Adrenal gland (tissue), 12 donors: Measurements from ENCODE around the gene THTPA. TPM values are rescaled to one million over a fixed set of nuclear protein-coding genes. Genes with fewer than 3 reads are reported as not detected.
A peak's percentile ranks its signal among the peaks of the same experiment; 100 is the strongest.

Experiments
- DNase-seq, 7 donors: peaks; one replicate each; pipeline ENCODE4 v3.0.0-alpha.2; 2019 to 2020
- H3K27ac ChIP-seq, 5 donors: fragments of 200-600 bp; sonication (generic) in 4 of 5; 1 replicate in 3 of 5; 2 replicates in 2 of 5; pipeline versions ENCODE4 v1.5.1 to v1.8.0; 2016 to 2020; ENCODE audit warnings: mild to moderate bottlenecking in 1 of 5
- H3K27me3 ChIP-seq: fragments of 200-600 bp; 2 replicates; pipeline ENCODE4 v1.8.0; 2021
- H3K36me3 ChIP-seq, 2 donors: fragments of 200-600 bp; replicated peaks in 1 of 2; 1 replicate in 1 of 2; 2 replicates in 1 of 2; pipeline versions ENCODE4 v1.5.1 to v1.8.0; 2018 to 2022
- H3K4me1 ChIP-seq, 2 donors: fragments of 200-600 bp; replicated peaks in 1 of 2; 1 replicate in 1 of 2; 2 replicates in 1 of 2; pipeline versions ENCODE4 v1.5.1 to v1.8.0; 2018 to 2021
- H3K4me3 ChIP-seq, 4 donors: fragments of 200-600 bp; sonication (generic) in 3 of 4; one replicate each; pipeline ENCODE4 v1.5.1; 2016 to 2018
- H3K9me3 ChIP-seq, 3 donors: fragments of 200-600 bp; sonication (generic) in 1 of 3; replicated peaks in 1 of 3; 1 replicate in 2 of 3; 2 replicates in 1 of 3; pipeline versions ENCODE4 v1.5.1 to v1.8.0; 2016 to 2021
- CTCF ChIP-seq, 6 experiments: fragments of 450-650 bp in 4 of 6; fragments of 200-600 bp in 2 of 6; sonication (generic) in 1 of 6; IDR thresholded peaks; 1 replicate in 5 of 6; 2 replicates in 1 of 6; pipeline versions ENCODE4 v1.5.1 to v1.8.0; 2016 to 2021; ENCODE audit warnings: antibody characterized with exemption in 6 of 6, mild to moderate bottlenecking in 2 of 6, moderate library complexity in 1 of 6
- POLR2A ChIP-seq, 2 donors: fragments of 450-650 bp; IDR thresholded peaks; one replicate each; pipeline ENCODE4 v1.6.1; 2017; ENCODE audit warnings: antibody characterized with exemption in 2 of 2, mild to moderate bottlenecking in 2 of 2, moderate library complexity in 1 of 2
- WGBS, 4 donors: extraction: QIAGEN DNeasy Blood & Tissue Kit in 2 of 4; methylation state at CpG; one replicate each; pipeline versions ENCODE4 v1.1.5 to v1.1.7; 2013 to 2017; 5-methylcytosine and 5-hydroxymethylcytosine counted together
- intact Hi-C, 2 donors: fragments of 100-400 bp; cut with DNase I; formaldehyde crosslinking; loops; one replicate each; pipeline versions ENCODE4 v1.14.1 to v1.15.0; 2022 to 2023
- polyA plus RNA-seq, 3 donors: library from polyadenylated mRNA; stranded (reverse); fragments of 200-250 nt in 2 of 3; fragments of 350-450 nt in 1 of 3; fragmentation: Illumina TruSeq in 1 of 3; extraction: RNeasy Lipid Tissue Mini Kit (QIAGEN cat#74804) in 1 of 3; gene quantifications; one replicate each; pipeline ENCODE4 v1.2.3, GENCODE V29; 2013 to 2014
- total RNA-seq, 9 donors: library from RNA; depleted of rRNA in 4 of 9; stranded (reverse); fragments of >200 nt in 4 of 9; fragments of 120-200 nt in 1 of 9; fragmentation: NEBNext Ultra II Directional in 1 of 9; extraction: Animal tissue kit (Norgen Biotek cat#: 25700) in 1 of 9; gene quantifications; one replicate each; pipeline versions ENCODE4 v1.1.0 to v1.2.4, GENCODE V29; 2013 to 2023
- donor health status: healthy with polysubstance abuse.
- donor health status: Bipolar disorder and iron deficiency.
- donor health status: DM: yes; HTN: yes; CAD: no.
- donor health status: DM: no; HTN: no; CAD: no.
- donor health status: DM: no; HTN: no; CAD: no.
- donor health status: DM: yes; HTN: yes; CAD: no.

Gene THTPA
- total and polyA plus RNA-seq, 12 donors: 11.2 to 41.7 (median 27.2) TPM

- WGBS, 4 donors: 76 to 83% (median 82%) methylated on average over 5 to 23 of the region's 23 CpGs
- peaks cover 14% of the 10 kb centered on the region for H3K27me3 ChIP-seq
- intact Hi-C loops: no loop called here
These were observed 14.9 kb downstream of the THTPA start for GRCh38 chr14:23570806-23571483.

GRCh38 chr14:23571701-23572523 is 15.8 kb downstream of the THTPA start:
- Histone ChIP-seq H3K36me3 (no peaks in the 10 kb centered on the region), H3K9me3 (no peaks in the 10 kb centered on the region), H3K4me3 (no peak overlapping the region), H3K27ac (peak overlapping the region in 2 of 5 donors; percentile 47 to 68), H3K27me3 (peaks cover 24% of the 10 kb centered on the region), H3K4me1 (peaks cover 5 to 7% of the 10 kb centered on the region in 2 donors)
- intact Hi-C loops: no loop called here
- WGBS, 4 donors: 55 to 61% (median 59%) methylated on average over 9 to 14 of the region's 14 CpGs
- TF ChIP-seq CTCF (IDR thresholded peaks at IDR 0.05) (no peak), POLR2A (IDR thresholded peaks at IDR 0.05) (no peak)
- DNase-seq: peak in 2 of 7 donors; percentile 13 to 50

More at GRCh38 chr14:23570806-23571483, 14.9 kb downstream of the THTPA start:
- peaks cover 5 to 10% of the 10 kb centered on the region in 2 donors for H3K4me1 ChIP-seq
- no peaks in the 10 kb centered on the region for H3K9me3 ChIP-seq
- TF ChIP-seq CTCF (IDR thresholded peaks at IDR 0.05) (no peak), POLR2A (IDR thresholded peaks at IDR 0.05) (no peak)
- H3K36me3 ChIP-seq: no peaks in the 10 kb centered on the region
- peak in 1 of 7 donors; percentile 54 for DNase-seq
- no peak overlapping the region for H3K4me3 ChIP-seq
- H3K27ac ChIP-seq: no peak overlapping the region

- Histone ChIP-seq H3K9me3 (no peaks in the 10 kb centered on the region), H3K4me1 (peaks cover 4 to 9% of the 10 kb centered on the region in 2 donors), H3K27ac (peak overlapping the region in 2 of 5 donors; percentile 47 to 68), H3K4me3 (no peak overlapping the region), H3K36me3 (no peaks in the 10 kb centered on the region), H3K27me3 (peaks cover 30% of the 10 kb centered on the region)
- 48 to 66% (median 52%) methylated on average over 4 of the region's 4 CpGs for WGBS, 4 donors
- intact Hi-C loops: no loop called here
- DNase-seq: peak in 1 of 7 donors; percentile 12
- TF ChIP-seq CTCF (IDR thresholded peaks at IDR 0.05) (no peak), POLR2A (IDR thresholded peaks at IDR 0.05) (no peak)
These were observed 16.4 kb downstream of the THTPA start for GRCh38 chr14:23572524-23572828.

GRCh38 chr14:23572836-23573235 is 16.8 kb downstream of the THTPA start:
- Histone ChIP-seq H3K9me3 (no peaks in the 10 kb centered on the region), H3K4me1 (peaks cover 3 to 9% of the 10 kb centered on the region in 2 donors), H3K27ac (peak overlapping the region in 2 of 5 donors; percentile 47 to 68), H3K36me3 (no peaks in the 10 kb centered on the region), H3K4me3 (no peak overlapping the region), H3K27me3 (peaks cover 32% of the 10 kb centered on the region)
- TF ChIP-seq CTCF (IDR thresholded peaks at IDR 0.05) (no peak), POLR2A (IDR thresholded peaks at IDR 0.05) (no peak)
- intact Hi-C loops: no loop called here
- DNase-seq: peak in 3 of 7 donors; percentile 50 to 63 (median 55)
- WGBS, 4 donors: 33 to 47% (median 45%) methylated on average over 4 of the region's 4 CpGs
